Keratinocyte (primary cell): ENCODE data around the gene ITIH1. TPM values are rescaled to one million over a fixed set of nuclear protein-coding genes. Genes with fewer than 3 reads are reported as not detected.

ENCODE experiments used
- DNase-seq: peaks from one replicate; pipeline ENCODE4 v3.0.0-alpha.2; 2011; ENCODE audit warnings: low read depth, missing footprints, low spot score
- FAIRE-seq: peaks from 2 replicates; lab custom pipeline; 2011; peaks lifted over from hg19 to GRCh38; lab: Jason Lieb, UNC
- H2AFZ ChIP-seq: 2 replicates; pipeline ENCODE4 v1.6.0; 2012; ENCODE audit warnings: low read length, control low read depth, inconsistent platforms; ENCODE audit not compliant: control insufficient read depth
- H3K27ac ChIP-seq: 2 replicates; pipeline ENCODE4 v1.5.1; 2011; ENCODE audit warnings: low read length; ENCODE audit not compliant: control insufficient read depth, insufficient read depth
- H3K27me3 ChIP-seq: 3 replicates; pipeline ENCODE4 v1.6.0; 2011; ENCODE audit warnings: low read length; ENCODE audit not compliant: control insufficient read depth, insufficient read depth; ENCODE audit errors: extremely low read depth
- H3K36me3 ChIP-seq, 2 experiments: 2 replicates in 1 of 2; 3 replicates in 1 of 2; pipeline ENCODE4 v1.5.1; 2011; ENCODE audit warnings: low read length in 2 of 2, mild to moderate bottlenecking in 1 of 2; ENCODE audit not compliant: control insufficient read depth in 2 of 2, insufficient read depth in 2 of 2; ENCODE audit errors: extremely low read depth in 1 of 2
- H3K4me1 ChIP-seq: 3 replicates; pipeline ENCODE4 v1.5.1; 2011; ENCODE audit warnings: low read length; ENCODE audit not compliant: control insufficient read depth, insufficient read depth; ENCODE audit errors: extremely low read depth
- H3K4me2 ChIP-seq: 3 replicates; pipeline ENCODE4 v1.6.0; 2011; ENCODE audit warnings: low read depth, low read length; ENCODE audit not compliant: control insufficient read depth, insufficient read depth; ENCODE audit errors: extremely low read depth
- H3K4me3 ChIP-seq, 3 experiments: fragments of 200-600 bp in 1 of 3; sonication (generic) in 1 of 3; 2 replicates in 2 of 3; 3 replicates in 1 of 3; pipeline ENCODE4 v1.5.1; 2011 to 2016; ENCODE audit warnings: low read length in 3 of 3, mild to moderate bottlenecking in 3 of 3, control low read depth in 2 of 3, inconsistent platforms in 1 of 3, low read depth in 1 of 3, mixed read lengths in 1 of 3, mixed run types in 1 of 3, moderate library complexity in 1 of 3; ENCODE audit not compliant: control insufficient read depth in 2 of 3, insufficient read depth in 2 of 3; ENCODE audit errors: extremely low read depth in 1 of 3
- H3K79me2 ChIP-seq: 2 replicates; pipeline ENCODE4 v1.6.0; 2012; ENCODE audit warnings: low read length; ENCODE audit not compliant: control insufficient read depth, insufficient read depth
- H3K9ac ChIP-seq: 3 replicates; pipeline ENCODE4 v1.6.0; 2011; ENCODE audit warnings: low read length; ENCODE audit not compliant: control insufficient read depth, insufficient read depth; ENCODE audit errors: extremely low read depth
- H3K9me1 ChIP-seq: 3 replicates; pipeline ENCODE4 v1.6.0; 2011; ENCODE audit warnings: low read length; ENCODE audit not compliant: control insufficient read depth, insufficient read depth; ENCODE audit errors: extremely low read depth
- H3K9me3 ChIP-seq: 2 replicates; pipeline ENCODE4 v1.5.1; 2012; ENCODE audit warnings: low read depth, low read length; ENCODE audit not compliant: control insufficient read depth
- H4K20me1 ChIP-seq: 3 replicates; pipeline ENCODE4 v1.6.0; 2011; ENCODE audit warnings: low read length; ENCODE audit not compliant: control insufficient read depth, insufficient read depth; ENCODE audit errors: extremely low read depth
- EZH2 ChIP-seq: IDR thresholded peaks from one replicate; pipeline ENCODE4 v1.6.1; 2012; ENCODE audit warnings: inconsistent platforms, mild to moderate bottlenecking, low read length, moderate library complexity
- dilution Hi-C: fragments of 300-500 bp; cut with MboI; formaldehyde crosslinking; loops from one replicate; pipeline ENCODE4 v1.7.0; 2020; ENCODE audit warnings: low sequenced_read_pairs; ENCODE audit not compliant: extremely low pct_ligation_motif_present
- polyA plus RNA-seq, 5 experiments: library from polyadenylated mRNA; depleted of rRNA in 3 of 5; stranded (reverse) in 3 of 5; stranded (forward) in 1 of 5; unstranded in 1 of 5; fragments of >200 nt; gene quantifications; 1 replicate in 1 of 5; 2 replicates in 3 of 5; 3 replicates in 1 of 5; pipeline versions ENCODE4 v1.2.1 to v1.2.3, GENCODE V29; 2011 to 2012; ENCODE audit warnings: missing spikeins in 2 of 5, low read depth in 1 of 5, low replicate concordance in 1 of 5
- TF ChIP-seq, protein P1 (sequence below), 3 experiments: IDR thresholded peaks in 1 of 3; conservative IDR thresholded peaks in 1 of 3; optimal IDR thresholded peaks in 1 of 3; 2 replicates in 2 of 3; 3 replicates in 1 of 3; pipeline versions ENCODE3 to v1.5.1; 2011; ENCODE audit warnings: low read length in 3 of 3, mild to moderate bottlenecking in 3 of 3, moderate library complexity in 2 of 3, control low read depth in 1 of 3, inconsistent platforms in 1 of 3; ENCODE audit not compliant: insufficient read depth in 2 of 3; ENCODE audit errors: extremely low read depth in 1 of 3

ITIH1 gene
- polyA plus RNA-seq, 1 donor (not counting 4 experiments of a cell fraction or from before 2014, with no cell fraction given), result not detected

DNA sequence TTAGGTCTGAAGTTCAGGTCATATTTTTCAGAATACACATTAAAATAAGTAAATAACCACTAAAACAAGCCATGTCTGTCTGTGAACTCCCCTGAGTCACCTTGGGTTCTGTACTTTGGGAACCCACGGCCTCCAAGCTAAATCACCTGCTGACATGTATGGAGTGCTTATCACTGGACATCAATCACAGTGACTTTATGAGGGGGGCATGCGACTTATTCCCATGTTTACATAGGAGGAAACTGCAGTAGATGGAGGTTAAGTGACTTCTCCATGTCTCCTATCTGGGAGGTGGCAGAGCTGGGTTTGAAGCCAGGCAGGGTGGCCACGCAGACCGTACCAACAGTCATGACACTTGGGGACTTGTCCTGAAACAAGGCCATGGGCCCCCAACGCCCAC is 45.0 kb downstream of the ITIH1 start:
- Histone ChIP-seq H3K27ac (no peak overlapping the region), H3K36me3 (no peaks in the 10 kb centered on the region), H3K79me2 (no peaks in the 10 kb centered on the region), H3K9me3 (no peaks in the 10 kb centered on the region), H3K4me1 (no peaks in the 10 kb centered on the region), H3K9me1 (no peaks in the 10 kb centered on the region), H3K9ac (no peak overlapping the region), H2AFZ (no peak overlapping the region), H3K27me3 (no peaks in the 10 kb centered on the region), H3K4me2 (no peak overlapping the region), H4K20me1 (no peaks in the 10 kb centered on the region), H3K4me3 (no peak overlapping the region)
- DNase-seq, result no peak
- no peak for FAIRE-seq
- TF ChIP-seq EZH2, result no peak
- TF ChIP-seq, protein P1, sequence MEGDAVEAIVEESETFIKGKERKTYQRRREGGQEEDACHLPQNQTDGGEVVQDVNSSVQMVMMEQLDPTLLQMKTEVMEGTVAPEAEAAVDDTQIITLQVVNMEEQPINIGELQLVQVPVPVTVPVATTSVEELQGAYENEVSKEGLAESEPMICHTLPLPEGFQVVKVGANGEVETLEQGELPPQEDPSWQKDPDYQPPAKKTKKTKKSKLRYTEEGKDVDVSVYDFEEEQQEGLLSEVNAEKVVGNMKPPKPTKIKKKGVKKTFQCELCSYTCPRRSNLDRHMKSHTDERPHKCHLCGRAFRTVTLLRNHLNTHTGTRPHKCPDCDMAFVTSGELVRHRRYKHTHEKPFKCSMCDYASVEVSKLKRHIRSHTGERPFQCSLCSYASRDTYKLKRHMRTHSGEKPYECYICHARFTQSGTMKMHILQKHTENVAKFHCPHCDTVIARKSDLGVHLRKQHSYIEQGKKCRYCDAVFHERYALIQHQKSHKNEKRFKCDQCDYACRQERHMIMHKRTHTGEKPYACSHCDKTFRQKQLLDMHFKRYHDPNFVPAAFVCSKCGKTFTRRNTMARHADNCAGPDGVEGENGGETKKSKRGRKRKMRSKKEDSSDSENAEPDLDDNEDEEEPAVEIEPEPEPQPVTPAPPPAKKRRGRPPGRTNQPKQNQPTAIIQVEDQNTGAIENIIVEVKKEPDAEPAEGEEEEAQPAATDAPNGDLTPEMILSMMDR (optimal IDR thresholded peaks at IDR 0.05 in 1 of 3, IDR thresholded peaks at IDR 0.05 in 1 of 3, conservative IDR thresholded peaks at IDR 0.05 in 1 of 3; ENCODE audit: extremely low read depth in 1 of 3, insufficient read depth in 2 of 3, low read length in 3 of 3), result no peak
- dilution Hi-C loops, result no loop called here

- Histone ChIP-seq H3K36me3 (no peaks in the 10 kb centered on the region), H3K79me2 (no peaks in the 10 kb centered on the region), H3K27ac (no peak overlapping the region), H3K4me3 (no peak overlapping the region), H4K20me1 (no peaks in the 10 kb centered on the region), H3K27me3 (no peaks in the 10 kb centered on the region), H3K9me1 (no peaks in the 10 kb centered on the region), H3K9ac (no peak overlapping the region), H3K4me2 (no peak overlapping the region), H3K4me1 (no peaks in the 10 kb centered on the region), H2AFZ (no peak overlapping the region), H3K9me3 (no peaks in the 10 kb centered on the region)
- TF ChIP-seq, protein P1 (optimal IDR thresholded peaks at IDR 0.05 in 1 of 3, IDR thresholded peaks at IDR 0.05 in 1 of 3, conservative IDR thresholded peaks at IDR 0.05 in 1 of 3; ENCODE audit: extremely low read depth in 1 of 3, insufficient read depth in 2 of 3, low read length in 3 of 3), result no peak
- TF ChIP-seq EZH2, result no peak
- dilution Hi-C loops, result no loop called here
- FAIRE-seq, result no peak
- DNase-seq, result no peak
Observed at GRCh38 chr3:52824037-52824436, 46.6 kb downstream of the ITIH1 start.
